HG02588 (cell line): ENCODE measurements around the gene SART1.
"Not testable (repeated sequence)": the region's sequence is repeated elsewhere in the genome, so short reads cannot be mapped to it uniquely, and the experiment has no call there.

Source experiments
- ATAC-seq: cut with Tn5 transposase; IDR thresholded peaks from one replicate; pipeline ENCODE4 v1.9.1; 2021; ENCODE audit warnings: mild to moderate bottlenecking, moderate library complexity; ENCODE audit not compliant: unreplicated experiment

Gene SART1

DNA sequence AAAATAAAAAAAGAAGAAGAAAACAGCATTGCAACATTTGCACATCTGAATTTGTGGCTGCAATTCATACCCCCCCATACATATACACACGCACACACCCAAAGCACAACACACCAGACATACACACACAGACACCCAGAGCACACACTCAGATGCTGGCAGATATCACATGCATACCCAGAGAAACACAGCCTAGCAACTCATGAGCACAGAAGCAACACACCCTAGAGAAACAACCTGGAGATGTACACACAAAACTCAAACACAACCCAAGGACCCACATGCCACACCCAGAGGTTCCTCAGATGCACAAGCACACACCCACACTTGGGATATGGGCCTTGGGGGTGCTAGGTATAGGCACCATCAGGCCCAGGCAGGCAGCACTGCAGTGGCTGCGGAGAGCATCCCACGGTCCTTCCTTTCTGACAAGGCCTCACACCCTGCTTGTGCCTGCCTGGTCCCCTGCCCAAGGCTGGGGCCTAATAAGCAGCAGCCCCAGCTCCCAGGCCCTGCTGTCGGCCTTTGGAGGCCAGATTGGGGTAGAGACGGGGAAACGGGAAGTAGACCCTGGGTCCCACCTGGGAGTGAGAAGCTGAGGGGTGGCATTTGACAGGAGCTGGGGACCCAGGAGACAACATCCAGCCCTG lies 53.4 kb downstream of the SART1 start:
- no peak for ATAC-seq

- ATAC-seq, result no peak
Measured at GRCh38 chr11:66015454-66015881, 53.9 kb downstream of the SART1 start.

DNA sequence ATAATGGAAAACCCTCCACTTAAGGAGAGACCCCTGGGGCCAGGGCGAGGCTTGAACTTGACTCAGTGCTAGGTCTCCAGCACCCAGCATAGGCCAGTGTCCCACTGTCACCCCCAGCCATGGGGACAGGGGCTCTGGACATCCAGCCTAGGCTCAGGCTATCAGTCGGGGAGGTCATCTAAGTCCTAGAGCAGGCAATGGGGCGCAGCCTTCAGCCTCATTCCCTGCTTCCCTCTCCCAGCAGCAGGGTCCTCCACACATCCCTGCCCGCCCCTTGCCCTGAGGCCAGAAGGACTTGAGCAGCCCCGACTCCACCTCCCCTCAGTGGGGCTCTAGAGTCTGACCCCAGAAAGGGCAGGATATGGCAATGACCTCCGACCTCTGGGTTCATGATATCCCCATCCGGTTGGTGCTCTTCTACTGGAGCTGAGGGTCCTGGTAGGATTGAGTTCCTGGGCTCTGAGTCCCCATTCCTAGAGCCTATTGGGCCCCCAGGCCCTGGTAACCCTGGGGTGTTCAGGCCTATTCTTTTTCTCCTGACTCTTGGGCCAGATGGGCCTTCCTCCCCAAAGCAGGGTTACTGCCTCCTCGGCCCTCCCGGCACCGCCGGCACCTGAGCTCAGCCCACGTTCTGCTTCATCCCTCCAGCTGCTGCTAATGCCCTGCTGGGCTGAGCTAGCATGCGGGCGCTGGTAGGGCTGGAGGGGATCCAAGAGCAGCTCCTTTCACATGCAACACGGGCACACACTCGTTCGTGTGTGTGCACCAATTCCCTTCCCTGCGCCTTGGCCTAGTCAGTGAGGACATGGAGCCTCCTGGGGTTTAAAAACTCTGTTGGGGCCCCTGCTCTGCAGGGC lies 54.6 kb downstream of the SART1 start:
- no peak for ATAC-seq

GRCh38 chr11:66016793-66017177 lies 55.3 kb downstream of the SART1 start:
- ATAC-seq, result no peak

GRCh38 chr11:66017321-66017720 lies 55.8 kb downstream of the SART1 start:
- no peak for ATAC-seq

GRCh38 chr11:66020212-66020611 lies 58.7 kb downstream of the SART1 start:
- ATAC-seq, result no peak

GRCh38 chr11:66020618-66021357 lies 59.3 kb downstream of the SART1 start:
- ATAC-seq, result no peak

- ATAC-seq, result no peak
Measured at GRCh38 chr11:66022401-66023185, 61.1 kb downstream of the SART1 start.

DNA sequence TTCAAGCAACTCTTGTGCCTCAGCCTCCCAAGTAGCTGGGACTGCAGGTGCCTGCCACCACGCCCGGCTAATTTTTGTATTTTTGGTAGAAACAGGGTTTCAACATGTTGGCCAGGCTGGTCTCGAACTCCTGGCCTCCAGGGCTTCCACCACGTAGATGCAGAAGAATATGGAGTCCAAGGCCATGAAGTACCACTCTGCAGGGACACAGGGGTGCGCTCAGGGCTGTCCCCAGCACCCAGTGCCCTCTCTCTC lies 61.6 kb downstream of the SART1 start:
- ATAC-seq, result not testable (repeated sequence)

DNA sequence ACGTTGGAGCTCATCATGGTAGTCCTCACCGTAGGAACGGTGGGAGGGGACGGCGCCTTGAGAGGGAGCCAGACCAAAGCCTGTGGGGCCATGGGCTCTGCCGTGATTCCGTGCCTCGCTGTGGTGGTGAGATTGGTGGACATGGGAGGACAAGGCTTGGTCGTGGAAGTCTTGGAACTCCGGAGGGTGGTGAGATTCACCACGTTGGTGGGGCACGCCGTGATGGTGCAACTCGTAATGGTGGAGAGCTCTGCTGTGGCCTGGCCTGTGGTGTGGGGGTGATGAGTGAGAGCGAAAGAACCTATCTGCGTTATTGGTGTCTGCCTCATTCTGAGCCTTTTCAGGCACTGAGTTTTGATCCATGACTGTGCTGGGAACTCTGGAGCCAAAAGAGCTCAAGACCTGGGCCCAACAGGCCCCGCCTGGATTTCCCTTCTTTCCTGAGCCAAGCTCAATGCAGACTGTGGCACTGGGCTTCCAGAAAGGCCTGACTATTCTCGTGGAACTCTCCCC lies 64.5 kb downstream of the SART1 start, which contains the start of gene CATSPER1:
Gene CATSPER1 (minus strand): TSS at position 463 of the 513 bp plus-strand sequence. CDS start 100 bp downstream, at position 363.
- ATAC-seq, result no peak
